RPMI7951 (cell line): ENCODE results near the gene IRGQ. TPM values are rescaled to one million over a fixed set of nuclear protein-coding genes. Genes with fewer than 3 reads are reported as not detected.
"Not testable (repeated sequence)": the region's sequence is repeated elsewhere in the genome, so short reads cannot be mapped to it uniquely, and the experiment has no call there.

Experiments used
- DNase-seq: peaks from one replicate; pipeline ENCODE4 v3.0.0-alpha.2; 2012; ENCODE audit warnings: low read depth
- total RNA-seq: library from RNA; depleted of rRNA; stranded (reverse); fragments of >200 nt; shearing (Covaris generic); gene quantifications from 2 replicates; pipeline ENCODE4 v1.2.3, GENCODE V29; 2014

IRGQ gene
- total RNA-seq, 1 experiment from 2014 or later, result 11.9 TPM

GRCh38 chr19:43597876-43598275, 1.9 kb upstream of the IRGQ start:
- no peak for DNase-seq

GRCh38 chr19:43596842-43597461, 1.0 kb upstream of the IRGQ start:
- no peak for DNase-seq

DNA sequence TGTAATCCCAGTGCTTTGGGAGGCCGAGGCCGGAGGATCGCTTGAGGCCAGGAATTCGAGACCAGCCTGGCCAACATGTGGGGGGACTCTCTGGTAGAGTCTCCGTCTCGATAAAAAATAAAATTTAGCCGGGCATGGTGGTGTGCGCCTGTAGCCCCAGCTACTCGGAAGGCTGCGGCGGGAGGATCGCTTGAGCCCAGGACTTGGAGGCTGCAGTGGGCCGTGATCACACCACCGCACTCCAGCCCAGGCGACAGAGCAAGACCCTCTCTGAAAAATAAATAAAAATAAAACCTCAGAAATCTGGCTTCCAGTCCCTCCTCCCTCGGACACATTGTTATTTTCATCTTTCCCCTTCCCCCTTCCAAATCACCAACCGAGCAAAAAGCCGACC, 332 bp downstream of the IRGQ start:
- DNase-seq, result no peak

DNA sequence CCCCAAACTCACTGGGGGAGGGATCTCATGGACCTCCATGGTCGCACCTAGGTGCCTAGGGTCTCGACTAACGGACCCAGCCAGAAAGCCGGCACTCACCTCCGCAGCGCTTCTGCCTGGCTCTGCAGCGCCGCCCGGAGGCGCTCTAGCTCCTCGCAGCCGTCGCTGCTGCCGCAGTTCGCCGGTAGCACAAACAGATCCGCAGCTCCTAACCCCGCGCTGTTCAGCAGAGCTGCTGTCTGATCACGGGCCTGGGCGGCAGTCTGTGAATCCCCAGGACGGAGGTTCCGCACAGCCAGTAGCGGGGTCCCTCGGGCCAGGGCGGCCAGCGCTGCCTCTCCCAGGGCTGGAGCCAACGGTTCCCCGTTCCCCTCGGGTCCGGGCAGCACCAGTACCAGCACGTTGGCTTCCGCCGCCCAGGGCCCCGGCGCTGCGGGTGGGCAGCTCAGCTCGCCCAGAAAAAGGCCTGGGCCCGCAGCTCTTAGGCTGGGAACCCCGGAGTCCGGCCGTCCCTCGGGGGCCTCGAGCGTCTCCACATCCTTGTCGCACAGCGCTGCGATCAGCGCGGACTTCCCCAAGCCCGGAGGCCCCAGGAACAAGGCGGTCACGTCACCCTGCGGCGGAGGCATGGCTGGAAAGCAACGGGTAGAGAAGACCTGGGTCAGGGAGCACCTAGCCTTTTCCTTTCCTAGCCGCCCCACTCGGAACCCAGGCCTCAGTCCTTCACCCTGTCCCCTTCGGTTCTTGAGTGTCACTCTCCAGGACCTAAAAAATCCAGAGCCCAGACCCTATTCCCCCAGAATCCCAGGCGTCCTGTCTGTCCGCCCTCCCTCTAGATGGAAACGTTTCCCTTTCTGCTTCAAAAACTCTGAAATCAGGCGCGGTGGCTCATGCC, 977 bp downstream of the IRGQ start:
- peak; percentile 59 for DNase-seq

DNA sequence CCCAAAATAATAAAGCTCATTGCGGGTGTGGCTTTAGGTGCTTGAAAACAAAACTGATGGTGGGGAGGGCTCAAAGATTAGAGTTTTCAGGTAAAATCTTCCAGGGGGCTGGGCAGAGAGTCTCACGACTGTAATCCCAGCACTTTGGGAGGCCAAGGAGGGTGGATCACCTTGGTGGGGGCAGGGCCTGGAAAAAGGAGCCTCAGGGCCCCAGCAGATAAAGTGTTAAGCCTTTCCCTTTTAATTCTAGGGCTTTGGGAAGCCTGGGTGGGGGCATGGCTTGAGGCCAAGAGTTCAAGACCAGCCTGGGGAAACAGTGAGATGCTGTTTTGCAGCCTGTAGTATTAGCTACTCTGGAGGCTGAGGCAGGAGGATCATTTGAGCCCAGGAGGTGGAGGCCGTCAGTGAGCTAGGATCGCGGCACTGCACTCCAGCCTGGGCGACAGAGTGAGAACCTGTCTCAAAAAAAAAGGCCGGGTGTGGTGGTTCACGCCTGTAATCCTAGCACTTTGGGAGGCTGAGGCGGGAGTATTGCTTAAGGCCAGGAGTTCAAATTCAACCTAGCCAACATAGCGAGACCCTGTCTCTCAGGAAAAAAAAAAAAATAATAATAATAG, 1.7 kb downstream of the IRGQ start:
- no peak for DNase-seq

DNA sequence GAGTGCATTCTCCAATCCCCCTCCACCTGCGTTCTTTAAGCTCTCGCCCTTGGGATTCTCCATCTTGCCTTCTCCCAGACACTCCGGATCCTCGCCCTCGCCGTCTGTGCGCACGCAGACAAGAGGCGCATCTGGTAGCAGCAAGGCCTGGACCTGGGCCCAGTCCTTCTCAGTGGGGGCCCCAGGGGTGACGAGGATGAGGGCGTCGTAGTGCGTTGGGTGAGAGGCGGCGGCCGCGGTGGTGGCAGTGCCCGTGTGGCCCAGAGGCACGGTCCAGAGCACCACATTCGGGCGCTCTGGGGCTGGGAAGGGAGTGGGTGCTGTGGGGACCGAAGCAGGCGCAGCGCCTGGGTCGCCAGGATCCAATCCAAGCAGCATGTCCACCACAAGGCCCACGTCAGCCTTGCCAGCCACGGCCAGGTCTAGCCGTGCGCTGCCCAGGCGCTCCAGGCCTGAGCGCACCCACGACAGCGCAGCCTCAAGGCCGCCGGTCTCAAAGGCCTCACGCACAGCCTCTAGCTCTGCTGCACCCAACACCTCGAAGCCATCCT, 3.1 kb downstream of the IRGQ start:
- DNase-seq, result no peak

DNA sequence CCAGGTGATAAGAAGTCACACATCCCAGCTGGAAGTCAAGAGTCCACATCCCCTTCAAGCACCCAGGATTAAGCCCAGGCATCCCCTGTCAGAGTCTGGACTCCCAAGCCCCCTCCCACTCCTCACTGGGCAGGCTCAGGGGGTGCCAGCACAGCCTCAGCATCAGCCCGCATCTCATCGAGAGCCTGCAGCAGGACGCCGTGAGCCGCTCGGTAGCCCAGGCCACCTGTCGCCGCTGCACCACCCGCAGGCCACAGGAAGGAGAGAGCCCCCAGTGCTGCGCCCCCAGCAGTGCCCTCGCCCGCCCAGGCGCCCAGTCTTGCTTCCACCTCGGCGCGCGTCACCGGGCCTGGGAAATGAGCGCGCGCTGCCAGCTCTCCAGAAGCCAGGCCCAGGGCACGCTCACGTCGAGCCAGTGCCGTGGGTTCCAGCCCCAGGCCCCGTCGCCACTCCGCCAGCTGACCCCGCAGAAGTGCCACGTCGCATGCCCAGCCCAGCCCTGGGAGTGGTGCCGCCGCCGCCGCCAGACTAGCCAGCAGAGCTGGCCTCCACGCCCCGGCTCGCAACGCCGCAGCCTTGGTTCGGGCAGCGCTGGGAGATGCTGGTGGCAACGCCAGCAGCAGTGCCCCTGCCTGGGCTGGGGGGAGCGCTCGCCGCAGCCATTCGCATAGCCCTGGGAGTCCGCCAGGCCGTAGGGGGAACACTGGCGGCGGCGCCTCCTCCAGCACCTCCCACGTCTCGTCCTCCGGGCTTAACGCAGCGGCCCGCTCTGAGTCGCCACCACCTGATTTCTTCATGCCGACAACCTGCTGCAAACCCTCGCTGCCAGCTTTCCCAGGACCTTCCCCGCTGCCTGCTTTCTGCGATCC, 3.8 kb downstream of the IRGQ start:
- no peak for DNase-seq

GRCh38 chr19:43589678-43590077, 6.3 kb downstream of the IRGQ start:
- DNase-seq, result no peak

- DNase-seq, result no peak
Measured at GRCh38 chr19:43589277-43589676, 6.7 kb downstream of the IRGQ start.

DNA sequence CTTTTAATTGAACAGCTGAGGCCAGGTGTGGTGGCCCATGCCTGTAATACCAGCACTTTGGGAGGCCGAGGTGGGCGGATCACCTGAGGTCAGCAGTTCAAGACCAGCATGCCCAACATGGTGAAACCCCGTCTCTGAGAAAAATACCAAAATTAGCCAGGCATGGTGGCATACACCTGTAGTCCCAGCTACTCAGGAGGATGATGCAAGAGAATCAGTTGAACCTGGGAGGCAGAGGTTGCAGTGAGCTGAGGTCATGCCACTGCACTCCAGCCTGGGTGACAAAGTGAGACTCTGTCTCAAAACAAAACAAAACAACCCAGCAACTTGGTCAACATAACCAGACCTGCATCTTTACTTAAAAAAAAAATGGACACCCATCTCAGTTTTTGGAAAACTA, 8.9 kb downstream of the IRGQ start:
- not testable (repeated sequence) for DNase-seq

DNA sequence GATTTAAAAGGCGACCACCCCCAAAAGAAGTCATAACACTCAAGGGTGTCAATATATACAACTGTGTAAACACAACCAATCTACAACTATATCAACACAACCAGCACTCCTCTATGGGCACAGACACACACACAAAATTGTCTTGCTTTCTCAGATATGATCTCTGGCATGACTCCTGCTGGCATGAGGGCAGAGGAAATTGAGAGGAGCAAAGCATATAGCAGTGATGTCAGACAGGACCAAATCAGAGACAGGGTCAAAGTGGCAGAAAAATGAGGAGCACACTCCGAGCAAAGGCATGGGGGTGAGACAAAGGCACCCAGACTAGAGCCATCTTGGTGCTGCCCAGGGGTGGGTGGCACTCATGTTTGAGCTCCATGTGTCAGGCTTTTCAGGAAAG, 9.6 kb downstream of the IRGQ start:
- no peak for DNase-seq

GRCh38 chr19:43584484-43584883, 11.4 kb downstream of the IRGQ start:
- no peak for DNase-seq

GRCh38 chr19:43582495-43582894, 13.4 kb downstream of the IRGQ start:
- no peak for DNase-seq

- DNase-seq, result no peak
Measured at GRCh38 chr19:43581467-43581866, 14.5 kb downstream of the IRGQ start.

GRCh38 chr19:43578787-43579186, 17.1 kb downstream of the IRGQ start:
- no peak for DNase-seq

DNA sequence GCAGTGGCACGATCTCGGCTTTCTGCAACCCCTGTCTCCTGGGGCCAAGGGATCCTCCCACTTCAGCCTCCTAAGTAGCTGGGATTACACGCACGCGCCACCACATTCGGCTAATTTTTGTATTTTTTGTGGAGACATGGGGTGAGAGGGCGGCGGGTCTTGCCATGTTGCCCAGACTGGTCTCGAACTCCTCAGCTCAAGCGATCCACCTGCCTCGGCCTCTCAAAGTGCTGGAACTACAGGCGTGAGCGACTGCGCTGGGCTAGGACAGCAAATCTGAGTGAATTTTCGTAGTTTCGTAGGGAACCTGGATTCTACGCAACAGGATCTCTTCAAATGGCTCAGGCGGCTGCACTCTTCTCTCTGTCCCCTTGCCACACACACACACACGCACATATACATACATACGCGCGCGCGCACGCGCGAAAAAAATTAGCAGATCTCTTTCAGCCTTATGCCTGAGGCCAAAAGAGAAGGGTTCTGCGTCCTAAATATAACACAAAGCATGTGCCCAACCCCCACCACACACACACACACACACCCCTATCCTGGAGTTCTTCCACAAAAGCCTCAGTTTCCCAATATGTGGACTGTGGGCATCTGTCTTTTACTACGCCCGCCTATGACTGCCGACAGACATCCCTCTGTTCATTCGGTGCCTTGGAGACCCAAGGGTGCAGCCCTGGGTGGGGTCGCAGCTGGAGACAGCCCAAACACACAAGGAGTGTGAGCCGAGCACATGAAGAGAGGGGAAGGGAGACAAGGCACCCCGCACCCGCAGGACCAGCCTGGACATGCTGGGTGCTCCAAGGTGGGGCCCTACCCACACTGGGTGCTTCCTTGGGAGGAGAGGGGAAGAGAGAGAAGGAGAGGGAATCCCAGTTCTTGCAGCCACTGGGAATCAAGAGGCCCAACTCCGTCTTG, 19.7 kb downstream of the IRGQ start:
- DNase-seq, result no peak

DNA sequence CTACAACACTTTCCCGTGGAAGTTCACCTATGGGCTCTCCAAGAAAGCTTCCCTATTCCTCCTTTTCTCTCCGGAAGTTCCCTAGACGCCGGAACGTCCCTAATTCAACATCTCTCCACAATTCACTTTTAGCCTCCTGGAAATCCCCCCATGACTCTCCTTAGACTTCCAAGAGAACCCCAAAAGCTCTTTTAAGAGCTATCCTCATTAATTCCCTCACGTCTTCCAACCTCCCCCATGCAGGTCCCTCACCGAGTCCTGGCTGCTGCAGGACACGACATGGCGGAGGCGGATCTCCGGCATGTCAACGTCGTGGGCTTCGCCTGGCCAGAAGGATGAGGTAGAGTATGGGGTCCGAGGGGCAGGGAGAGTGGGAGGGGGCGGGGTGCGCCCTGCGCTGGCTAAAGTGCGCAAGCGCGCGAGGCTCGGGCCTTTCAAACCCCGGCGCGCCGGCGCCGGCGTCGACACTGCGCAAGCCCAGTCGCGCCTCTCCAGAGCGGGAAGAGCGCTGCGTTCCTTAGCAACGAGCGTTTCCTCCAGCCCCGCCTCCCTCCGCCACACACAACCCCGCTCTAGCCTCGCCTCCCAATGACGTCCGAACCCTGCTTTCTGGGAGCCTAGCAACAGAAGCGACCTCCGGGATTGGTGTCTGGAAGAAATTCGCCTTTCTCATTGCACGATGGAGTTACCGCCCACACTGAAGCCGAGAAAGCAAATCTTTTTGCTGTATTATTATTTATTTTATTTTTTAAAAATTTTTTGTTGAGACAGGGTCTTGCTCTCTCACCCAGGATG, 20.6 kb downstream of the IRGQ start, which contains the start of the genes PINLYP and XRCC1:
PINLYP (plus strand) TSS at position 646 of the 795 bp plus-strand sequence. CDS start 1,391 bp downstream, outside the sequence.
XRCC1 (minus strand) TSS at position 372 of the 795 bp plus-strand sequence; CDS start at position 303, 69 bp downstream.
- peak; percentile 99 for DNase-seq

GRCh38 chr19:43574424-43575155, 21.3 kb downstream of the IRGQ start:
- peak; percentile 90 for DNase-seq

GRCh38 chr19:43572171-43572588, 23.8 kb downstream of the IRGQ start:
- no peak for DNase-seq
